Measurements from ENCODE around the gene PPP3R1. TPM values are rescaled to one million over a fixed set of nuclear protein-coding genes. Genes with fewer than 3 reads are reported as not detected.
A peak's percentile ranks its signal among the peaks of the same experiment; 100 is the strongest.

Gene PPP3R1
- total and polyA plus RNA-seq, 10 of the 15 experiments (the other 5 are each of a cell fraction or from before 2014, with no cell fraction given): 1.5 to 61.0 (median 15.8) TPM

GRCh38 chr2:68203587-68203986, 48.7 kb downstream of the PPP3R1 start (continued):
- TF ChIP-seq REST (IDR thresholded peaks at IDR 0.05; ENCODE audit: low read depth, low read length) (peak; percentile 47; the same call in 1 of the 2 replicates), EZH2 (IDR thresholded peaks at IDR 0.05; ENCODE audit: borderline replicate concordance, control insufficient read depth, low read depth, low read length) (no peak), SUPT20H (IDR thresholded peaks at IDR 0.05; ENCODE audit: borderline replicate concordance, control insufficient read depth, low read depth, low read length) (no peak), ZNF384 (IDR thresholded peaks at IDR 0.05; ENCODE audit: borderline replicate concordance, low read depth, low read length) (0 out of 2 replicates have a peak, but pooled peaks have one; percentile 9), RAD21 (IDR thresholded peaks at IDR 0.05; ENCODE audit: insufficient read depth, low read depth, low read length) (no peak), MLLT1 (IDR thresholded peaks at IDR 0.05) (no peak), SIN3A (IDR thresholded peaks at IDR 0.05; ENCODE audit: low read depth, low read length) (no peak), RUNX3 (IDR thresholded peaks at IDR 0.05; ENCODE audit: low read length) (peak; percentile 77), BCL11A (IDR thresholded peaks at IDR 0.05; ENCODE audit: low read depth, low read length) (peak; percentile 76; the same call in 1 of the 2 replicates), SRF (IDR thresholded peaks at IDR 0.05; ENCODE audit: low read depth in 2 of 2, low read length in 2 of 2) (no peak), ZNF274 (IDR thresholded peaks at IDR 0.05; ENCODE audit: insufficient read depth, insufficient read length) (no peak), NFIC (IDR thresholded peaks at IDR 0.05; ENCODE audit: low read depth, low read length) (peak; percentile 86), BRCA1 (IDR thresholded peaks at IDR 0.05; ENCODE audit: low read depth, low read length) (no peak), SPI1 (IDR thresholded peaks at IDR 0.05; ENCODE audit: borderline replicate concordance, insufficient read depth, low read depth, low read length) (no peak), ZBTB11 (CRISPR knock-in tag; IDR thresholded peaks at IDR 0.05) (no peak), MEF2A (IDR thresholded peaks at IDR 0.05; ENCODE audit: insufficient read depth, low read depth, low read length) (peak; percentile 90), IRF4 (IDR thresholded peaks at IDR 0.05; ENCODE audit: low read depth, low read length) (peak; percentile 86), ATF7 (IDR thresholded peaks at IDR 0.05; ENCODE audit: low read depth) (peak; percentile 62), RELB (IDR thresholded peaks at IDR 0.05; ENCODE audit: low read depth) (peak; percentile 64; the same call in 1 of the 2 replicates), HDGF (IDR thresholded peaks at IDR 0.05) (no peak)

Measured in GM12878 (cell line).